HG03039 (cell line): ENCODE results near the gene ARHGAP21.
"Not testable (repeated sequence)": the region's sequence is repeated elsewhere in the genome, so short reads cannot be mapped to it uniquely, and the experiment has no call there.

Source experiments
- ATAC-seq: cut with Tn5 transposase; IDR thresholded peaks from one replicate; pipeline ENCODE4 v1.9.1; 2021; ENCODE audit warnings: mild to moderate bottlenecking, moderate library complexity; ENCODE audit not compliant: unreplicated experiment

The ARHGAP21 gene

GRCh38 chr10:24723788-24724380 lies at the start of gene ARHGAP21:
TSS of gene ARHGAP21 (minus strand) at chr10:24723887. CDS start at chr10:24721899, 1,988 bp downstream.
- ATAC-seq = peak; percentile 25

- ATAC-seq = no peak
Measured at GRCh38 chr10:24771943-24772694, 48.4 kb upstream of the ARHGAP21 start.

- ATAC-seq = not testable (repeated sequence)
Measured at GRCh38 chr10:24764991-24765390, 41.3 kb upstream of the ARHGAP21 start.

GRCh38 chr10:24762966-24763623 lies 39.4 kb upstream of the ARHGAP21 start:
- ATAC-seq = no peak

GRCh38 chr10:24762161-24762924 lies 38.7 kb upstream of the ARHGAP21 start:
- no peak for ATAC-seq

- no peak for ATAC-seq
Measured at GRCh38 chr10:24759672-24760071, 36.0 kb upstream of the ARHGAP21 start.

- not testable (repeated sequence) for ATAC-seq
Measured at GRCh38 chr10:24758254-24758653, 34.6 kb upstream of the ARHGAP21 start.

- no peak for ATAC-seq
Measured at GRCh38 chr10:24756283-24756682, 32.6 kb upstream of the ARHGAP21 start.

GRCh38 chr10:24751716-24752115 lies 28.0 kb upstream of the ARHGAP21 start:
- no peak for ATAC-seq

GRCh38 chr10:24750695-24751094 lies 27.0 kb upstream of the ARHGAP21 start:
- no peak for ATAC-seq

GRCh38 chr10:24748214-24748613 lies 24.5 kb upstream of the ARHGAP21 start:
- no peak for ATAC-seq

GRCh38 chr10:24744946-24745345 lies 21.3 kb upstream of the ARHGAP21 start:
- ATAC-seq = no peak

- no peak for ATAC-seq
Measured at GRCh38 chr10:24740714-24741113, 17.0 kb upstream of the ARHGAP21 start.

- ATAC-seq = no peak
Measured at GRCh38 chr10:24737001-24737400, 13.3 kb upstream of the ARHGAP21 start.

- ATAC-seq = no peak
Measured at GRCh38 chr10:24731942-24732341, 8.3 kb upstream of the ARHGAP21 start.

GRCh38 chr10:24730811-24731210 lies 7.1 kb upstream of the ARHGAP21 start:
- no peak for ATAC-seq

- no peak for ATAC-seq
Measured at GRCh38 chr10:24727786-24728185, 4.1 kb upstream of the ARHGAP21 start.

GRCh38 chr10:24726626-24727025 lies 2.9 kb upstream of the ARHGAP21 start:
- ATAC-seq = no peak

- ATAC-seq = not testable (repeated sequence)
Measured at GRCh38 chr10:24726029-24726428, 2.3 kb upstream of the ARHGAP21 start.

GRCh38 chr10:24724381-24725228 lies 918 bp upstream of the ARHGAP21 start:
- peak; percentile 80 for ATAC-seq
